Progenitor cell of endocrine pancreas (in vitro differentiated cells): ENCODE data around the gene SEMA6D. TPM values are rescaled to one million over a fixed set of nuclear protein-coding genes. Genes with fewer than 3 reads are reported as not detected.

Source experiments
- DNase-seq: peaks from one replicate; pipeline ENCODE4 v3.0.0; 2021; ENCODE audit warnings: low spot score; ENCODE audit not compliant: unreplicated experiment
- H3K27ac Mint-ChIP-seq: 2 replicates; pipeline ENCODE4 v1.8.0; 2021; ENCODE audit warnings: mild to moderate bottlenecking, moderate library complexity, mixed read lengths
- H3K27me3 Mint-ChIP-seq: 2 replicates; pipeline ENCODE4 v1.8.0; 2021; ENCODE audit warnings: mixed read lengths
- H3K36me3 Mint-ChIP-seq: 2 replicates; pipeline ENCODE4 v1.8.0; 2022; ENCODE audit warnings: mixed read lengths; ENCODE audit not compliant: insufficient read depth
- H3K4me1 Mint-ChIP-seq: 2 replicates; pipeline ENCODE4 v1.8.0; 2021; ENCODE audit warnings: low read depth, mixed read lengths
- H3K4me3 Mint-ChIP-seq: 2 replicates; pipeline ENCODE4 v1.8.0; 2021; ENCODE audit warnings: low read depth, mild to moderate bottlenecking, moderate library complexity, mixed read lengths
- H3K9me3 Mint-ChIP-seq: 2 replicates; pipeline ENCODE4 v1.8.0; 2021; ENCODE audit warnings: low read depth, mixed read lengths
- total RNA-seq: library from RNA; stranded (reverse); gene quantifications from 2 replicates; pipeline ENCODE4 v1.2.1, GENCODE V29; 2021
- TF ChIP-seq, protein P1 (sequence below): fragments of 200-600 bp; sonication (generic); IDR thresholded peaks from one replicate; pipeline ENCODE4 v1.5.0; 2021; ENCODE audit warnings: antibody characterized with exemption, mild to moderate bottlenecking; ENCODE audit not compliant: unreplicated experiment

The SEMA6D gene
- total RNA-seq, 1 donor from 2014 or later = 10.6 TPM

- no peaks in the 10 kb centered on the region for H3K9me3 Mint-ChIP-seq
- TF ChIP-seq, protein P1, sequence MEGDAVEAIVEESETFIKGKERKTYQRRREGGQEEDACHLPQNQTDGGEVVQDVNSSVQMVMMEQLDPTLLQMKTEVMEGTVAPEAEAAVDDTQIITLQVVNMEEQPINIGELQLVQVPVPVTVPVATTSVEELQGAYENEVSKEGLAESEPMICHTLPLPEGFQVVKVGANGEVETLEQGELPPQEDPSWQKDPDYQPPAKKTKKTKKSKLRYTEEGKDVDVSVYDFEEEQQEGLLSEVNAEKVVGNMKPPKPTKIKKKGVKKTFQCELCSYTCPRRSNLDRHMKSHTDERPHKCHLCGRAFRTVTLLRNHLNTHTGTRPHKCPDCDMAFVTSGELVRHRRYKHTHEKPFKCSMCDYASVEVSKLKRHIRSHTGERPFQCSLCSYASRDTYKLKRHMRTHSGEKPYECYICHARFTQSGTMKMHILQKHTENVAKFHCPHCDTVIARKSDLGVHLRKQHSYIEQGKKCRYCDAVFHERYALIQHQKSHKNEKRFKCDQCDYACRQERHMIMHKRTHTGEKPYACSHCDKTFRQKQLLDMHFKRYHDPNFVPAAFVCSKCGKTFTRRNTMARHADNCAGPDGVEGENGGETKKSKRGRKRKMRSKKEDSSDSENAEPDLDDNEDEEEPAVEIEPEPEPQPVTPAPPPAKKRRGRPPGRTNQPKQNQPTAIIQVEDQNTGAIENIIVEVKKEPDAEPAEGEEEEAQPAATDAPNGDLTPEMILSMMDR = no peak
- H3K36me3 Mint-ChIP-seq = no peaks in the 10 kb centered on the region
- no peak overlapping the region for H3K4me3 Mint-ChIP-seq
- DNase-seq = no peak
- H3K27me3 Mint-ChIP-seq = peaks cover under 1% of the 10 kb centered on the region
- H3K4me1 Mint-ChIP-seq = no peaks in the 10 kb centered on the region
- no peak overlapping the region for H3K27ac Mint-ChIP-seq
Observed at GRCh38 chr15:47787875-47788274, 70.6 kb downstream of the SEMA6D start.

DNA sequence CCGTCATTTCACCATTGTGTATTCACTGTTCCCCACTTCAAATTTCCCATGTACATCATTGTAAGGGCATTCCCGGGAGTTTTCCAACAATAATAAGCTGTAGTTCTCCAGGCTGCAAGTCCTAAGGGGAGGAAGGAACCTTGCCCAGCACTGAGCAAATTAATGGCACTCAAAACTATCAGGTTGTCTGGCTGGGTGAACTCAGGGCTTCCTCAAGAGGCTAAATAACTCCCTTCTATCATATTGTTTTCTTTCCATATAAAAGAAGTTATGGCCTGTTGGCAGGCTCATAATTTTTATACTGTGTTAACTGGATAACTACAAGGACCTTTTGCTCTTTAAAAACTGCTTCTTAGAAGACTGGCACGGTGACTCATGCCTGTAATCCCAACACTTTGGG lies 71.4 kb downstream of the SEMA6D start:
- Mint-ChIP-seq H3K36me3 (no peaks in the 10 kb centered on the region), H3K27me3 (peaks cover 3% of the 10 kb centered on the region), H3K27ac (no peak overlapping the region), H3K4me3 (no peak overlapping the region), H3K9me3 (no peaks in the 10 kb centered on the region), H3K4me1 (no peaks in the 10 kb centered on the region)
- DNase-seq = no peak
- TF ChIP-seq, protein P1 = no peak

DNA sequence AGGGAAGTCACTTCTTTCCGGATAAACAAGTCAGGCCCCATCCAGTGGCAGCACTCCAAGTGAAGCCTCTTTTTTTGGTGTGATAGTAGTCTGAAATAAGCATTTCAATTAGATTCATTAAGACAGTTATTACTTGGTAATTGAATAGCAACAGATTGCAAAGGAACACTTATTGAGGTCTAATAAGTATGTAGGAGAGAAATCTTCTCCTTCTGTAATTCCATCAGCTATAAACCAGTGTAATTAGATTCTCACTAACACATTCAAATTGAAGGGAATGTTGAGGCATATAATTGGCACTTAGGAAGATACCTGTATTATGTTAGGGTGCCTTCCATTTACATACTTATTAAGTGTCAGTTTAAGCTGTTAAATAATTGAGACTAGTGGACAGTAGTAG lies 73.9 kb downstream of the SEMA6D start:
- Mint-ChIP-seq H3K27me3 (peaks cover 11% of the 10 kb centered on the region), H3K36me3 (no peaks in the 10 kb centered on the region), H3K4me1 (no peaks in the 10 kb centered on the region), H3K9me3 (no peaks in the 10 kb centered on the region), H3K4me3 (no peak overlapping the region), H3K27ac (no peak overlapping the region)
- no peak for DNase-seq
- TF ChIP-seq, protein P1 = no peak

DNA sequence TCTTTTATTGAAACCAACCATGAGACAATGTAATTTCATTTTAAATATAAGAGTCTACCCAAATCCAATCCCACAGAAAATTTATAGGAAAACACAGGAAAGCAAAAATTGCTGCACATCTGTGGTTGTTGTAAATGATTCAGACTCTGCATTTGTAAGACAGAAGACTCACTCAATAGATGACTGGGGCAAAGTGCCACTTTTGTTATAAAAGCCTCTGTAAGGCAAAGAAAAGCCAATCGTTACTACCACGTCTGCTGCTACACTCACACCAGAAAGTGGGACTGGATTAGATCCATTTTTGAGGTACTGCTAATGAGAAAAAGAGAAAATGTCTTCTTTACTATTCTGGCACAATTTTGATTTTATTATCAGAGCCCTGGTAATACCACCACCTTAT lies 74.9 kb downstream of the SEMA6D start:
- no peaks in the 10 kb centered on the region for H3K36me3 Mint-ChIP-seq

DNA sequence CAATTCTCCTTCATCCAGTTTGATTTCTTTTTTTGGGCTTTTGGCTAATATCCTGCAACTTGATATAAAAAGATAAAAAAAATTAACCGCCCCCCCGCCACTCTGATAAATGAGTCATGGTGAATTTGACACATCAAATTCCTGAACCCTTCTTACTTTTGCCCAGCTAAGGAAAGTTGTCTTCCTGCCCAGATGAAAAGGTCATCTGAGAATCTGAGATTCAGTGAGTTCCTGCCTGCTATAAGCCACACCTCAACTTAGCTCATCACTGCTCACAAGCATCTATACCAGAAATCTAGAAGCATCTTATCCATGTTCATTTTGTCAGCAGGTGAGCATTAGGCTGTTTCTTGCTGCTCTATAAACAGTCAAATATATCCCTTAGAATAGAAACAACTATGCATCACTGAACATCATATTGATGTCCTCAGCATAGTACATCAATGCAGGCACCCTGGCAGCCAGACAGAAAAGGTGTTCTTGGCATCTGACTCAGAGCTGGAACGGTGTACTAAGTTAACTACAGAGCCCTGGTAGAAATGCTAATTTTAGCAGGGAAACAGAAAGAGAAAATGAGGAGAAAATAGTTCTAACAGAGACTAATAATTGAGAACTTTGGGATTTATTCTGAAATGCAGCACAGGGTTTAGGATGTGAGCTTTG lies 77.1 kb downstream of the SEMA6D start:
- no peak for DNase-seq
- no peaks in the 10 kb centered on the region for H3K4me1 Mint-ChIP-seq
- H3K27ac Mint-ChIP-seq = no peak overlapping the region
- TF ChIP-seq, protein P1 = no peak
- no peaks in the 10 kb centered on the region for H3K36me3 Mint-ChIP-seq
- peaks cover 14% of the 10 kb centered on the region for H3K27me3 Mint-ChIP-seq
- H3K9me3 Mint-ChIP-seq = no peaks in the 10 kb centered on the region
- H3K4me3 Mint-ChIP-seq = no peak overlapping the region

More for the DNA sequence above, 74.9 kb downstream of the SEMA6D start:
- Mint-ChIP-seq H3K4me3 (no peak overlapping the region), H3K9me3 (no peaks in the 10 kb centered on the region), H3K27ac (no peak overlapping the region), H3K4me1 (no peaks in the 10 kb centered on the region), H3K27me3 (peaks cover 11% of the 10 kb centered on the region)
- TF ChIP-seq, protein P1 = no peak
- no peak for DNase-seq
